Spinal cord (tissue), 10 donors: ENCODE results near the gene SPATA2L. TPM values are rescaled to one million over a fixed set of nuclear protein-coding genes. Genes with fewer than 3 reads are reported as not detected.
A peak's percentile ranks its signal among the peaks of the same experiment; 100 is the strongest.
"Not testable (repeated sequence)": the region's sequence is repeated elsewhere in the genome, so short reads cannot be mapped to it uniquely, and the experiment has no call there.

Source experiments
- DNase-seq, 6 donors: peaks; one replicate each; pipeline versions ENCODE4 v3.0.0 to v3.0.0-alpha.2; 2013 to 2015; ENCODE audit warnings: low spot score in 6 of 6, low read depth in 4 of 6
- H3K27ac ChIP-seq: one replicate; pipeline ENCODE4 v1.5.1; 2013; ENCODE audit warnings: low read depth, low read length, control low read depth
- H3K27me3 ChIP-seq: one replicate; pipeline ENCODE4 v1.6.1; 2013; ENCODE audit warnings: low read length; ENCODE audit not compliant: control insufficient read depth, insufficient read depth
- H3K36me3 ChIP-seq: one replicate; pipeline ENCODE4 v1.6.1; 2013; ENCODE audit warnings: low read length; ENCODE audit not compliant: control insufficient read depth, insufficient read depth
- H3K4me1 ChIP-seq: one replicate; pipeline ENCODE4 v1.6.1; 2013; ENCODE audit warnings: low read length; ENCODE audit not compliant: control insufficient read depth, insufficient read depth
- H3K4me3 ChIP-seq: one replicate; pipeline ENCODE4 v1.5.1; 2013; ENCODE audit warnings: low read depth, low read length, control low read depth
- H3K9me3 ChIP-seq: one replicate; pipeline ENCODE4 v1.6.1; 2013; ENCODE audit warnings: low read length; ENCODE audit not compliant: control insufficient read depth, insufficient read depth
- WGBS: methylation state at CpG from one replicate; pipeline ENCODE4 v1.1.5; 2013; ENCODE audit warnings: missing lambda C conversion rate; ENCODE audit not compliant: insufficient coverage; 5-methylcytosine and 5-hydroxymethylcytosine counted together
- polyA plus RNA-seq, 2 donors: library from polyadenylated mRNA; unstranded; fragments of 120-200 nt; gene quantifications; one replicate each; pipeline ENCODE4 v1.2.1, GENCODE V29; 2013; ENCODE audit not compliant: insufficient read length in 2 of 2
- total RNA-seq, 2 donors: library from RNA; depleted of rRNA in 1 of 2; stranded (reverse); fragments of 120-200 nt in 1 of 2; fragments of >200 nt in 1 of 2; gene quantifications; one replicate each; pipeline versions ENCODE4 v1.2.3 to v1.2.4, GENCODE V29; 2013 to 2014
- donor health status: healthy.

Gene SPATA2L
- total and polyA plus RNA-seq, 4 donors = 8.7 to 15.3 (median 11.8) TPM

DNA sequence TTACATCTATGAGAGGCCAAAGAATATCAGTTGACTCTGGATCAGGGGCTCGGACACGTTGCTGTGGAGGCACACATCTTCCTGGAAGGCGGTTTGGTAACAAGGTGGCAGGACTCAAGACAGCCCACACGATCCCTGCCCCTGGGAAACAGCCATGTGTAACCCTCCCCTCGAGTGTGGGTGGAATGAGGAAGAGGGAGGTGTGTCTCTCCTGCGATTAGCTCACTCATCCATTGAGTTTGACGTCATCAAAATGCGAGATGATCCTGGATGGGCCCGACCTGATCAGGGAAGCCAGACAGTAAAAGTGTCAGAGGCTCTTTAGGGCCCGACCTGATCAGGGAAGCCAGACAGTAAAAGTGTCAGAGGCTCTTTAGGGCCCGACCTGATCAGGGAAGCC lies 37.3 kb downstream of the SPATA2L start:
- not testable (repeated sequence) for H3K4me1 ChIP-seq, DNase-seq, H3K9me3 ChIP-seq, H3K27me3 ChIP-seq, H3K4me3 ChIP-seq, H3K27ac ChIP-seq
- peaks cover 58% of the 10 kb centered on the region for H3K36me3 ChIP-seq
- 92% methylated on average over 7 of the region's 11 CpGs for WGBS

DNA sequence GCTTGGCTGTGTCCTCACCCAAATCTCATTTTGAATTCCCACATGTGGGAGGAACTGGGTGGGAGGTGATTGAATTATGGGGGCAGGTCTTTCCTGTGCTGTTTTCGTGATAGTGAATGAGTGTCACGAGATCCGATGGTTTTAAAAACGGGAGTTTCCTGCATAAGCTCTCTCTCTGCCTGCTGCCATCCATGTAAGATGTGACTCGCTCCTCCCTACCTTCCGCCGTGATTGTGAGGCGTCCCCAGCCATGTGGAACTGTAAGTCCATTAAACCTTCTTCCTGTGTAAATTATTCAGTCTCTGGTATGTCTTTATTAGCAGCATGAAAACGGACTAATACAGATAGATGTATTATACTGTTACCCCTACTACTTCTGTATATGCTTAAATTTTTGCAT lies 40.3 kb downstream of the SPATA2L start:
- H3K27me3 ChIP-seq = no peaks in the 10 kb centered on the region
- H3K36me3 ChIP-seq = peaks cover 50% of the 10 kb centered on the region
- H3K27ac ChIP-seq = no peak overlapping the region

DNA sequence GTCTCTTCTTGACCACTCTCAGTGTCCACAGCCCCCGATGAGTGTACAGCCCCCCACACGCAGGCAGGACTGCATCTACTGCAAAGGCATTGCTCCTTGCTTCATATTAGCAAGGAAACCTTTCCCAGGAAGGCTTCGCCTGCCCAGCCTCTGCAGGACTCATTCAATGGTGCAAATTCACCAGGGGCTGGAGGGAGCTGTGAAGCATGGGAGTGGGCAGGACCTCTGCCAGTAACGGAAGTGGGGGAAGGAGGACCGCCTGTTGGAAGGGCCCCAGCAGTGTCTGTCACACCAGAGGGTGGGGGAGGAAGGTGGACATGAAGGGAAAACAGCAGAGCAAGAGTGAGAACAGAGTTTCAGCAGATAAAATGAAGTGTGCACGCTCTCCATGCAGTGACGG lies 41.4 kb downstream of the SPATA2L start:
- Histone ChIP-seq H3K36me3 (peaks cover 53% of the 10 kb centered on the region), H3K9me3 (no peaks in the 10 kb centered on the region), H3K4me3 (no peak overlapping the region), H3K4me1 (peaks cover 26% of the 10 kb centered on the region), H3K27me3 (no peaks in the 10 kb centered on the region), H3K27ac (no peak overlapping the region)
- DNase-seq = no peak
- 98% methylated on average over 7 of the region's 7 CpGs for whole genome bisulfite sequencing

More for the DNA sequence above, 40.3 kb downstream of the SPATA2L start:
- DNase-seq = no peak
- Histone ChIP-seq H3K4me3 (no peak overlapping the region), H3K4me1 (peaks cover 25% of the 10 kb centered on the region), H3K9me3 (no peaks in the 10 kb centered on the region)
- 100% methylated on average over 2 of the region's 9 CpGs for WGBS

DNA sequence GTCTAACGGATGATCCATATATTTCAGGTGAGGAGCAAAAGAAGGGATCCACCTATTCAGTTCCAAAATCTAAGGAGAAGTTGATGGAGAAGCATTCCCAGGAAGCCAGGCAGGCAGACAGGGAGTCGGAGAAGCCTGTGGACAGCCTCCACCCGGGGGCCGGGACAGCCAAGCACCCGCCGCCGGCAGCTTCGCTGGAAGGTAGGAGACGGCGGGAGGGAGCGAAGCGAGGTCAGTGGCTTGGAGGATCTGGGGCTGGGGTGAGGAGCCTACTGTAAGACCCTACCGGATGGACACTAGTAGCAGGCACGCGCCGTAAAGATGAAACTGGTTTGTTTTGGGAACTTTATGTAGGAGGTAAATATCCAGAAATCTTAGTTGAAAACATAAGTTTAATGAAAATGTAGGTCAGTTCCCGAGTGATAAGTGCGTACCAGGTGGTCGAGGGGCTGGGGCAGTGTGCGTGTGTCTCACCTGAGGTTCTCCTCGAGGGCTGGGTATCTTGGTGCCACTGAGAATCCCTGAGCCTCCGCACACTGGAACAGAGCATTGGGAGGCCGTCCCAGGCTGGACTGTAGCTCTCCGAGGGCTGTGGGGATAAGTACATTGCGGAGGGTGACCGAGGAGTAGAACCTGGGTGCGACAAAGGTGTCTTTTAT lies 43.2 kb downstream of the SPATA2L start:
- Histone ChIP-seq H3K4me3 (peak overlapping the region; percentile 72), H3K27ac (no peak overlapping the region), H3K9me3 (no peaks in the 10 kb centered on the region), H3K4me1 (peaks cover 26% of the 10 kb centered on the region), H3K36me3 (peaks cover 46% of the 10 kb centered on the region), H3K27me3 (no peaks in the 10 kb centered on the region)
- peak in 1 of 6 donors; percentile 1 for DNase-seq
- WGBS = 17% methylated on average over 27 of the region's 27 CpGs

DNA sequence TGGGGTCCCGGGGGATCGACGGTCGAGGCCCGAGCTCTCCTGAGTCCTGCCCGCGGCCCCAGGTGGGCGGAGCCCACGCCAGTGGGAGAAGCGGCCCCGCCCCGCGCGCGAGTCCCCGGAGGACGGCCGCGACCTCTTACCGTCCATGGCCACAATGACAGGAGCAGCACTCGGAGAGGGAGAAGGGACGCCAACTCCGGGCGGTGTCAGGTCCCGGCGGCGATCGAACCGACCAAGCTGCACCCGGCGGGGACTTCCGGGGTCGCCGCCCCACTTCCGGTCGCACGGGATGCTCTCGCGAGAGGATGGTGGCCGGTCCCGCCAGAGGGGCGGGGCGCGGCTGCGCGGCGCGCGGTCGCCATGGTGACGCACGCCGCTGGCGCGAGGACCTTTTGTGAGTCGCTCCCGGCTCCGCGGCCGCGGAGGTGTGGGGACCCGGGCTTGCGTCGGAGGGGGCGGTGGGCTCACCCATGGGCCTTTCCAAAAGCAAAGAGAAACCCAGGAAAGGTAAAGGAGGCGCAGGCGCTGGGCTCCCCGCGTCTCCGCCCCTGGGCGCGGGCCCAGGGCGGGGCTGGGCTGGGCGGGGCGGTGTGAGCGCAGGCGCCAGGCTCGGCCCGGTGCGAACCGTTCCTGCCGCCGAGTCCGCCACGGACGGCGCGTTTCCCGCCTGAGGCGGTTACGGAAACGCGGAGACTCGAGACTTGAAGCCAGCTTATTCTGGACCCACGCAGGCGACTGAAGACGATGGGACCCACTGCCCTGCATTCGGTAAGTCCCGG lies 43.9 kb downstream of the SPATA2L start, which contains the start of the genes CHMP1A and SPATA33:
Gene CHMP1A (minus strand): TSS at position 267 of the 779 bp plus-strand sequence. CDS start 120 bp downstream, at position 147.
Gene SPATA33 (plus strand): TSS at position 395 of the 779 bp plus-strand sequence. CDS start 76 bp downstream, at position 471.
- Histone ChIP-seq H3K9me3 (no peaks in the 10 kb centered on the region), H3K4me1 (peaks cover 26% of the 10 kb centered on the region), H3K4me3 (peak within 1 kb of the TSS; percentile 72), H3K36me3 (peaks cover 41% of the 10 kb centered on the region), H3K27ac (no peak within 1 kb of the TSS), H3K27me3 (no peaks in the 10 kb centered on the region)
- peak; percentile 78 to 97 (median 86) for DNase-seq
- whole genome bisulfite sequencing = under 1% methylated on average over 99 of the region's 99 CpGs

DNA sequence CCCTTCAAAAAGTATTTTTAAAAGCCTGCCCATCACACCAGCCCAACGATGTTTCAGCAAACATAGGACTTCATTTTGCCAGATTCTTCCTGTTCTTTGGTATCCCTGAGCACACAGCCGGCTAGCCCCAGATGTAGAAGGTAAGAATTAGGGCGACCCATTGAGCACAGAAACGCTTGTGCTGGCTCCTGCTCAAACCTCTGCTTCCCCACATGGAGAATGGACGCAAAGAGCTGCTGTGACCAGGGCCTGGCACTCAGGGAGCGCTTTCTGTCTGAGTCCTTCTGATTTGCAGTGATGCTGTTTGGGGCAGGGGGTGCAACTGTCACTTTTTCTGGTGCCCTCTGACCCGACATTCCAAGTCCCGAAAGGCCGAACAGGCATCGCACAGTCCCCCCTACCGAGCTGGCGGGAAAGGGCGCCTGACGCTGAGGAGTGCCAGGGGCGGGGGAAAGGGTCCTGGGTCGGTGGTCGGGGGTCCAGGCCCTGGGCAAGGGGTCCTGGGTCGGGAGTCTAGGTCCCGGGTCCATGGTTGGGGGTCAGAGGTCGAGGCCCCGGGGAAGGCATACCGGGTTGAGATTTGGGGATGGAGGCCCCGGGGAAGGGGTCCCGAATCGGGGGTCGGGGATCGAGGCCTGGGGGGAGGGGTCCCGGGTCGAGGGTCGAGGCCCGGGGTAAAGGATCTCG lies 44.9 kb downstream of the SPATA2L start:
- H3K27ac ChIP-seq = no peak overlapping the region
- H3K27me3 ChIP-seq = no peaks in the 10 kb centered on the region
- peaks cover 46% of the 10 kb centered on the region for H3K36me3 ChIP-seq
- no peak for DNase-seq
- H3K4me1 ChIP-seq = peaks cover 26% of the 10 kb centered on the region
- H3K9me3 ChIP-seq = no peaks in the 10 kb centered on the region
- H3K4me3 ChIP-seq = peak overlapping the region; percentile 72
- 29% methylated on average over 31 of the region's 32 CpGs for WGBS

DNA sequence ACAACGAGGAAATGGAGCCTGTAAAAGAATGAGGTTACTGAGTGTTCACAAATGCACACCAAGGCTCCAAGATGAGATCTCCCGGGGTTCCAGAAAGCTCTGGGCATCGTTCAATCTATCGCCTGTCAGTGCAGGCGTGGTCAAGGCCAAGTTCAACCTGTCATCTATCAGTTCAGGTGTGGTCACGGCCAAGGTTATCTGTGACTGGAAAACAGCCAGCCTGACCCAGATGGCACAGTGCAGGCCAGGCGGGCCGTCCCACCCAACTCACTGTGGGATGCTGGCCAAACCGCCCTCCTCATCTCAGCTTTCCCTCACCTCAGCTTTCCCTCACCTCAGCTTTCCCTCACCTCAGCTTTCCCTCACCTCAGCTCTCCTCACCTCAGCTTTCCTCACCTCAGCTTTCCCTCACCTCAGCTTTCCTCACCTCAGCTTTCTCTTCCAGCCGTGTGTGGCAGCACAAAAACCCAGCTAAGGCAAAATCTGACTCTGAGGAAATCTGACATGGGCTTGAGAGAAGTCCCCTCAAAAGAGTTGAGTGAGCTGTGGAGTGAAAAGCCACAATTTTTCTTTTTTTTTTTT lies 46.4 kb downstream of the SPATA2L start:
- WGBS = 92% methylated on average over 9 of the region's 10 CpGs
- no peaks in the 10 kb centered on the region for H3K9me3 ChIP-seq
- no peaks in the 10 kb centered on the region for H3K27me3 ChIP-seq
- no peak for DNase-seq
- H3K36me3 ChIP-seq = peaks cover 51% of the 10 kb centered on the region
- H3K27ac ChIP-seq = no peak overlapping the region
- no peak overlapping the region for H3K4me3 ChIP-seq
- H3K4me1 ChIP-seq = peaks cover 26% of the 10 kb centered on the region

DNA sequence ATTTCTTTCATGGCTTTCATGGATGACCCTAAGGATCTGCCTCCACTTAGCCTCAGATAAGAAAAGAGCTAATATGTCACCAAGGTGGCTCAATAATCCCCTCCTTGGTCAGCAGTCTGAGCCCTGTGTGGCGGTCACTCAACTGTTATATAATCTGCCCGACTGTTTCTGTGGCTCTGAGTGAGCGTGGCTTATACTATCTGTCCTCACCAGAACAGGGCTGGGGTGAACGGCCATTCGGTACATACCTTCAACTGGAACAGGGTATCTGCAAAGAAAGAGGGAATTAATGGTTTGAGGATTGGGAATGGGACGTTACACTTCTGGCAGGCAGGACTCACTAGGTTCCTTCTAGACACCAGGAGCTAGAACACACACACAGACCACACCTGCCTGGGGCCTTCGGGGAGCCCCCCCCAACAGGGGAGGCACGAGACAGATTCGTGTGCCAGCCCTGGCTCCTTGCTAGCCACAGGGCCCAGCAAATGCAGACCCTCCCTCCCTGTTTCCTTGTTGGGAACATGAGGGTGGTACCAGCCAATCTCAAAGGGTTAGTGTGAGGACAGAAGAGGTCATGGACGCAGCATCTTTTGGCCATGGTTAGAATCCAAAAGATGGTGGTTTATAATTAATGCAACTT lies 47.7 kb downstream of the SPATA2L start:
- DNase-seq = no peak
- H3K36me3 ChIP-seq = peaks cover 55% of the 10 kb centered on the region
- peaks cover 17% of the 10 kb centered on the region for H3K4me1 ChIP-seq
- WGBS = 96% methylated on average over 4 of the region's 10 CpGs
- no peak overlapping the region for H3K4me3 ChIP-seq
- no peak overlapping the region for H3K27ac ChIP-seq
- no peaks in the 10 kb centered on the region for H3K27me3 ChIP-seq
- H3K9me3 ChIP-seq = no peaks in the 10 kb centered on the region

DNA sequence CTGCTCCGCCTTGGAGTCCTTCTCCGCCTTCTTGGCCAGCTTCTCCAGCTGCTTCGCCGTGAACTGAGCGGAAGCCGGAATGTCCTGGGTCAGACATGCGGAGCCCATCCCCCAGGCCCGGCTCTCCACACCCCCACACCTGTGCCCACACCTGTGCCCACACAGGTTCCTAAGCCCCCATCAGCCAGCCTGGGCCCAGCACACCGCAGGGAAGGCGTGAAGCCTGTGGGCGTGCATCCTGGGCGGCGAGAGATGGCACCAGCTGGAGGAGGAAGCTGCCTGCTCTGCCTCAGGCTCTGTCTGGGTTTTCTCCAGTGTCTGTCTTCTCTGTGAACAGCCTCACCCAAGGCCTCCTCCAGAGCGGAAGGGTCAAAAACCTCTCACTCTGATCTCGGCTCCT lies 49.9 kb downstream of the SPATA2L start:
- peaks cover 75% of the 10 kb centered on the region for H3K36me3 ChIP-seq
- H3K9me3 ChIP-seq = no peaks in the 10 kb centered on the region
- no peak overlapping the region for H3K4me3 ChIP-seq
- no peaks in the 10 kb centered on the region for H3K27me3 ChIP-seq
- DNase-seq = no peak
- 91% methylated on average over 15 of the region's 15 CpGs for WGBS
- no peak overlapping the region for H3K27ac ChIP-seq
- H3K4me1 ChIP-seq = peaks cover 5% of the 10 kb centered on the region
